Measurements from ENCODE around the gene ATP11A.

The ATP11A gene

GRCh38 chr13:112897956-112898620, 208.2 kb downstream of the ATP11A start:
- TF ChIP-seq GATA3 (IDR thresholded peaks at IDR 0.05; ENCODE audit: low read depth, low read length), result no peak
- no peak for TF ChIP-seq GATA2 (IDR thresholded peaks at IDR 0.05; ENCODE audit: low read depth, low read length)

- TF ChIP-seq GATA3 (IDR thresholded peaks at IDR 0.05; ENCODE audit: low read depth, low read length), result no peak
- no peak for TF ChIP-seq GATA2 (IDR thresholded peaks at IDR 0.05; ENCODE audit: low read depth, low read length)
Measured at GRCh38 chr13:112898621-112899280, 208.9 kb downstream of the ATP11A start.

GRCh38 chr13:112899281-112900225, 209.7 kb downstream of the ATP11A start:
- TF ChIP-seq GATA2 (IDR thresholded peaks at IDR 0.05; ENCODE audit: low read depth, low read length), result no peak
- no peak for TF ChIP-seq GATA3 (IDR thresholded peaks at IDR 0.05; ENCODE audit: low read depth, low read length)

GRCh38 chr13:112900226-112900600, 210.4 kb downstream of the ATP11A start:
- TF ChIP-seq GATA3 (IDR thresholded peaks at IDR 0.05; ENCODE audit: low read depth, low read length) (no peak), GATA2 (IDR thresholded peaks at IDR 0.05; ENCODE audit: low read depth, low read length) (no peak)

- no peak for TF ChIP-seq GATA2 (IDR thresholded peaks at IDR 0.05; ENCODE audit: low read depth, low read length)
- no peak for TF ChIP-seq GATA3 (IDR thresholded peaks at IDR 0.05; ENCODE audit: low read depth, low read length)
Measured at GRCh38 chr13:112900691-112901091, 210.9 kb downstream of the ATP11A start.

- TF ChIP-seq GATA3 (IDR thresholded peaks at IDR 0.05; ENCODE audit: low read depth, low read length) (no peak), GATA2 (IDR thresholded peaks at IDR 0.05; ENCODE audit: low read depth, low read length) (no peak)
Measured at GRCh38 chr13:112902101-112902651, 212.3 kb downstream of the ATP11A start.

GRCh38 chr13:112902669-112903068, 212.8 kb downstream of the ATP11A start:
- TF ChIP-seq GATA2 (IDR thresholded peaks at IDR 0.05; ENCODE audit: low read depth, low read length) (no peak), GATA3 (IDR thresholded peaks at IDR 0.05; ENCODE audit: low read depth, low read length) (no peak)

GRCh38 chr13:112903071-112903577, 213.3 kb downstream of the ATP11A start:
- TF ChIP-seq GATA3 (IDR thresholded peaks at IDR 0.05; ENCODE audit: low read depth, low read length) (no peak), GATA2 (IDR thresholded peaks at IDR 0.05; ENCODE audit: low read depth, low read length) (no peak)

- TF ChIP-seq GATA3 (IDR thresholded peaks at IDR 0.05; ENCODE audit: low read depth, low read length) (no peak), GATA2 (IDR thresholded peaks at IDR 0.05; ENCODE audit: low read depth, low read length) (no peak)
Measured at GRCh38 chr13:112903606-112904195, 213.9 kb downstream of the ATP11A start.

GRCh38 chr13:112904436-112904960, 214.7 kb downstream of the ATP11A start:
- TF ChIP-seq GATA3 (IDR thresholded peaks at IDR 0.05; ENCODE audit: low read depth, low read length) (no peak), GATA2 (IDR thresholded peaks at IDR 0.05; ENCODE audit: low read depth, low read length) (no peak)

- no peak for TF ChIP-seq GATA3 (IDR thresholded peaks at IDR 0.05; ENCODE audit: low read depth, low read length)
- no peak for TF ChIP-seq GATA2 (IDR thresholded peaks at IDR 0.05; ENCODE audit: low read depth, low read length)
Measured at GRCh38 chr13:112905086-112905485, 215.2 kb downstream of the ATP11A start.

- TF ChIP-seq GATA2 (IDR thresholded peaks at IDR 0.05; ENCODE audit: low read depth, low read length), result no peak
- TF ChIP-seq GATA3 (IDR thresholded peaks at IDR 0.05; ENCODE audit: low read depth, low read length), result no peak
Measured at GRCh38 chr13:112905619-112905989, 215.8 kb downstream of the ATP11A start.

- TF ChIP-seq GATA2 (IDR thresholded peaks at IDR 0.05; ENCODE audit: low read depth, low read length), result no peak
- no peak for TF ChIP-seq GATA3 (IDR thresholded peaks at IDR 0.05; ENCODE audit: low read depth, low read length)
Measured at GRCh38 chr13:112905990-112906641, 216.3 kb downstream of the ATP11A start.
